ENCODE data around the gene CYBRD1.

CYBRD1 gene

DNA sequence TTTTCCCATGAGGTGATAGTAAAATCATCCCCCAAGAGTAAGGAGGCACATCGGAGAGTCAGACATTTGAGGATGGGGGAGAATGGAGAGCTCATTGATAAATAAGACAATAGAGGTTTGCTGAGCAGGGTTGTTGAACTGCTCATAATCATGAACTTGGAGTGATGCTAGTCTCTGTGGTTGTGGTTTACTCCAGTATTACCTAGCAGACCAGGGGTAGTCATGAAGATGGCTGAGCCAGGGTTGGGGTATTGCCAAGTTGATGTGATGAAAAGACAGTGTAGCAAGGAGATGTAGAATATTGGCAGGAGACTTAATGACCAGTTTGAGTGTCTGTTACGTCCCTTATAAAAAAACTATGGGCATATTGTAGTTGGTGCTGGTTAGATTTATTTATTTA is 25.4 kb downstream of the CYBRD1 start:
- Histone ChIP-seq H3K27ac (no peak overlapping the region), H3K4me3 (no peak overlapping the region)

DNA sequence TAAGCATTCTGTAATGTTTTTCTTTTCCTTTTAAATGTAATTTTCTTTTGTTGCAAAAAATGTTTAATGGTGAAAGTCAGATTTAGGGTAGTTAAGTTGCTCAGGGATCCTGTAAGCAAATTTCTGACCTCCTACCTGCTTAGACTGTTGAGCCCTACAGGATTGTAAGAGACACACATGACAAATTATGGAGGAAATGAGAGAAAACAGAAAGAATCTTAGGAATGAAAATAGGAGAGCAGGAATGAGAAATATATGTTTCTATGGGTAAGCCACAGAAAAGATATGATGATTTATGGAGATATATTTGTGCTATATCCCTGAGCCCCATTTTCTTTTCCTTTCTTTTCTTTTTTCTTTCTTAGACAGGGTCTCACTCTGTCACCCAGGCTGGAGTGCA is 28.3 kb downstream of the CYBRD1 start:
- no peak overlapping the region for H3K27ac ChIP-seq
- no peak overlapping the region for H3K4me3 ChIP-seq

DNA sequence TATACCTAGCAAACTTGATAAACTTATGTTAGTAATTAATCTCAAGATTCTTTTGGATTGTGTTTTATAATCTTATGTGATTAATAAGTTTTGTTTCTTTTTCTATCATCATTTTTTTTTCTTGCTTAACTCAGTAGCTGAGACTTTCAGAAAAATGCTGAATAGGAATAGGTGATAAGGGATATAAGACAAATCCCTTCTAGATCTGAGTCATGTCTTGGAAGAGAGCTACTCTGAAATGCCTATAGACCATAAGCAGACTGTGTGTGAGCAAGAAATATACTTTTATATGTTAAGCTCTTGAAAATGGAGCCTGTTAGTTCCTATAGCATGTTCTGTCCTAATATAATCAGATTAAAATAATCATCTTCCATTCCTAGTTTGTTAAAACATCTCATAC is 29.6 kb downstream of the CYBRD1 start:
- Histone ChIP-seq H3K4me3 (no peak overlapping the region), H3K27ac (no peak overlapping the region)

DNA sequence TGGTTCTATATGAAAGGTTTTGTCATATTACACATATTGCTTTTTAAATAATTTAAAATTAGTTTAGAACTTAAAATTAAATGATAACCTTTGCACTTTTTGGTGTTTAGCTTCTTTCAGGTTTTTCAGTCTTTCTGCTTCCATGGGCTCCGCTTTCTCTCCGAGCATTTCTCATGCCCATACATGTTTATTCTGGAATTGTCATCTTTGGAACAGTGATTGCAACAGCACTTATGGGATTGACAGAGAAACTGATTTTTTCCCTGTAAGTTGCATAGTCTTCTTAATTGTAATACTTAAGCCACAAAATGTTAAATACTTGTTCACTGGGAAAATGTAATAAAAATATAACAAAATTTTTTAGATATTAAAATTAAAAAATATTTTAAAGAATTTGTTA is 31.0 kb downstream of the CYBRD1 start:
- H3K4me3 ChIP-seq, result no peak overlapping the region
- H3K27ac ChIP-seq, result no peak overlapping the region

DNA sequence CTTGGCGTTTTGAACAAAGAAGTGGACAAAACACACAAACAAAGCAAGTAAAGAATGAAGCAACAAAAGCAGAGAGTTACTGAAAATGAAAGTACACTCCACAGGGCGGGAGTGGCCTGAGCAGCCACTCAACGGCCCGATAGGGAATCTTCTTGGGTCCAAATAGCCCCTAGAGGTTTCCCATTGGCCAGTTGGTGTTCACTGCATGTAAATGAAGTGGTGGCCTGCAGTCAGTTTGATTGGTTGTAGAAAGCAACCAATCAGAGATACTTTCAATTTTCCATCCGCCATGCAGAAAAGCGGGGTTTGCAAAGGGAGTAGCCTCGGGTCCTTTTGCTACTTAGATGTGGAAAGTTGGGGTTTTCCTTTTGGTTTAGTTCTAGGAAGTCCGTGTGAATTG is 31.6 kb downstream of the CYBRD1 start:
- Histone ChIP-seq H3K27ac (no peak overlapping the region), H3K4me3 (peak overlapping the region in 1 of 7 experiments; percentile 14)

DNA sequence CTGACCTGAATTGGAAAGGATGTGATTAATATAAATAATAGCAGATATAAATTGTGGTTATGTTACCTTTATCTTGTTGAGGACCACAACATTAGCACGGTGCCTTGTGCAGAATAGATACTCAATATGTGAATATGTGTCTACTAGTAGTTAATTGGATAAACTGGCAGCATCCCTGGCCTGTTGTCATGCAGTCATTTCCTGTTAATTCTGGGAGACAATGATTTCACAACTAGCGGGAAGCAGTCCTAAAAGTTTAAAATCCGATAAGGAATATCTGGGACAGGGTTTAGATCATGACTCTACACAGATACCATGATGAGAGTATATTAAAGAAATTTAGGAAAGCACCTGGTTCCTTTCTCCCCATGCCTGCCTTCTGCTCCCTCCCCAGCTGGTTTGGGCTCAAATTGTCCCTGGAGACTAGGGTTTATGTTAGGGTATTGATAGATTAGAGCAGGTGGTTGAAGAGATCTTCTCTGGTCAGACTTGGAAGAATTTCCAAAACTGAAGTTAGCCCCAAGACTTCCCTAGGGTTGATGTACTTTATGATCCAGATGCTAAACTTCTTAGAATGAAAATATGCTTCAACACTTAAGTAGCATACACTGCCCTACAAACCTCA is 32.8 kb downstream of the CYBRD1 start:
- H3K27ac ChIP-seq, result no peak overlapping the region
- no peak overlapping the region for H3K4me3 ChIP-seq

DNA sequence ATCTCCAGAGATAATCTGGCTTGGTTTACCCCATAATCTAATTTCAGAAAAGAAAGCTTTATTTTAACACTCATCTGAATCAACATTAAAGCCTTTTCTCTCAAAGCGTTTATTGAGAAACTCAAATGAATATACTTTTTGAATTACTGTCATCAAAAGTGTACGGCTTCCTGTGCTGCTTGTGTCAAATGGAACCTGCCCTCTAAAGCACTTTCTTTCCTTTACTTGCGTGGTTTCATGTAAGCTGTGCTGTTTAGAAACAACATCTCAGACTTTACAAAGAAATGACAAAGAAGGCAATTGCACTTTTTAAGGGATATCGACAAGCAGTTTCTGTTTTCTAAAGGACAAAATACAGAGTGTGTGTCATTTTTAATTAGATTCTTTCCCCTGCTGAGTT is 35.1 kb downstream of the CYBRD1 start:
- Histone ChIP-seq H3K27ac (no peak overlapping the region), H3K4me3 (no peak overlapping the region)

DNA sequence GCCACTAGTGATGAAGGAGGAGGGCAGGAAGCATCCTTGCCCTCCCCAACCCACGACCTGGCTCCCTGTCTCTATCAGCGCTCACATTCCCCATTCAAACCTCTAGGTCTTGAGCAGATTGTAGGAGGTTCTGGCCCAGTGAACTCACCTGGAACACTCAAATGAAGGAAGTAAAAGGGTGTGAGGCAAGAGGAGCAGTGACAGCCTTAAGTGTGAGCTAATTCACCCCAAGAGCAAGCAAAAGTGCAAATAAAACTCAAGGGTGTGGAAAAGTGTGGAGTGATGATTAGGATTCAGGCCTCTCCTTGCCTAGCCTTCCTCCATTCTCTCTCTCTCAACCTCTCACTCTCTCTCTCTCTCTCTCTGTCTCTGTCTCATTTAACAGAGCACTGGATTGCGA is 41.0 kb downstream of the CYBRD1 start:
- H3K27ac ChIP-seq, result no peak overlapping the region
- H3K4me3 ChIP-seq, result no peak overlapping the region

DNA sequence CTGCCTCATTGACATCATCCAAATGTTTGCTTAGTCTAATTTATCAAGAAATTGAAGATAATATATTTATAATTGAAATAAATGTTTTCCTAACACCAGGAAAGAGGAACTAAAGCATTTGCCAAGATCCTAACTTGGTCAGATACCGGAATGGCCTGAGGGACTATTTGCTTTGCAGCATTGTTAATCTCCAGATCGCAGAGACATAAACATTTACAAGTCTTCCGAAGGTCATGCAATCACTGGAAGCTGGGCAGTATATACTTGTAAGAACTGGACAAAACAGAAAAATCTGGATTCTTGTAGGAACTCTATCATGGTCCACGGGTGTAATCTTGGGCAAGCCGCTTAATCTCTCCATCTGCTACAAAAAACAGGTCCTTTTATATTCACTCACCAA is 42.2 kb downstream of the CYBRD1 start:
- Histone ChIP-seq H3K4me3 (no peak overlapping the region), H3K27ac (no peak overlapping the region)

DNA sequence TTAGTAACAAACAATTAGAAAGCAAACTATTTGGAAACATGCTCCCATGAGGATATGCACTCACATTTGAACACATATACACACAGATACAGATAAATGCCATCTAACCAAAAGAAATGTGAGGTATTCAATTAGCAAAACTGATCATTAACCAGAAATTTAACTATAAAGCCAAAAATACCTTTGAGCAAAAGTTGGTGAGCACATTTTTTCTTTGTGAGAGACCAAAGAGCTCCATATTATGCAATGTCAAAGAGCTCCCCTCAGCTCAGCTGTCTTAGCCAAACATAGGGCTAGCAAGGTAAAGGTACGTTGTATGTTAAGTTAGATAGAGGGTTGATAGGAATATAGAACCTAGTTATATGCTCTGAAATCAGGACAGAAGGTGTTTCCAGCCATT is 43.8 kb downstream of the CYBRD1 start:
- H3K4me3 ChIP-seq, result no peak overlapping the region

DNA sequence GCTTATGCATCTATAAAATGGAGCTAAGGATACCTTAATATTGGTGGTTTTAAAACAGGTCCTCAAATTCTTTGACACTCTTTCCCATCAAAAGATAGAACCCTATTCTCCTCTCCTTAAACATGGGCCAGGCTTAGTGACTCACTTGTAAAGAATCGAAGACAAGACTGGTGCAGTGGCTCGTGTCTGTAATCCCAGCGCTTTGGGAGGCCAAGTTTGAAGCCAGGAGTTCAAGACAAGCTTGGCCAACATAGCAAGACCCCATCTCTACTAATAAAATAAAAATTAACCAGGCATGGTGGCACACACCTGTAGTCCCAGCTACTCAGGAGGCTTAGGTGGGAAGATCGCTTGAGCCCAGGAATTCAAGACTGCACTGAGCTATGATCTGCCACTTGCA is 44.5 kb downstream of the CYBRD1 start:
- H3K27ac ChIP-seq, result no peak overlapping the region
- H3K4me3 ChIP-seq, result no peak overlapping the region

More for the DNA sequence above, 43.8 kb downstream of the CYBRD1 start:
- H3K27ac ChIP-seq, result no peak overlapping the region

DNA sequence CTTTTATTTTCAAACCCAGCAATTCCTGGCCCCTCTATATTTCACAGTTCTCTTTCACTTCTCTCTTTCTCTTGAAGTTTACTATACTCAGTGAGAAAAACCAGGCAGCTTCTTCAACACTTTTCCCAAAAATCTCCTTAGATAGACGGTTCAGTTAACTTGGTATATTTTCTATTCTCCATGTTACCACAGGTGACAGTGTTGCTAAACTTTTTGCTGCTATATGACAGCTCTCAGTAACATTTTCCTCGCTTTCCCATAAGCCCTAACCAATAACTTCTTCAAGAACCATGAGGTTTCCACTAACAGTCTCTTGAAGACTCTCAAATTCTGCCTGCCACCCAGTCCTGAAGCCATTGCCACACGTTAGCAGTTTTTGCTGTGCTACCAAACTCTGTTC is 45.8 kb downstream of the CYBRD1 start:
- no peak overlapping the region for H3K27ac ChIP-seq
- H3K4me3 ChIP-seq, result no peak overlapping the region

DNA sequence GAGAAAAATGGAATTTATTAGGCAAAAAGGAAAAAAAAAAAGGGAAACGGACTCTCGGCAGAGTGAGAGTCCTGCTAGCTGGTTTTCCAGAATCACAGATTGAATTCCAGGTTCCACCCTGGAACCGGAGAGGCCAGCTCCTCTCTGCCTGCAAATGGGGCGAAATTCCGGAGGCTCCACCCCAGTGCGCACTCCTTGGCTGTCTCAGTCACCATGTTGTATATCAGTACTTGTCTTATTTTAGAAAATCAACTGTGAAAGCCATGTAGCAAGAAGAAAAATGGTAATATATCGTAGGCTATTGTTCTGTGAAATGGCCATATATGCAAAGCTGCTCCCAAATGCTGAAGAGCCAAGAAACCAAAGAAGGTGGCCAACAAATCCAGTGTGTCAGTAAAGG is 49.4 kb downstream of the CYBRD1 start:
- H3K27ac ChIP-seq, result no peak overlapping the region
- H3K4me3 ChIP-seq, result no peak overlapping the region

DNA sequence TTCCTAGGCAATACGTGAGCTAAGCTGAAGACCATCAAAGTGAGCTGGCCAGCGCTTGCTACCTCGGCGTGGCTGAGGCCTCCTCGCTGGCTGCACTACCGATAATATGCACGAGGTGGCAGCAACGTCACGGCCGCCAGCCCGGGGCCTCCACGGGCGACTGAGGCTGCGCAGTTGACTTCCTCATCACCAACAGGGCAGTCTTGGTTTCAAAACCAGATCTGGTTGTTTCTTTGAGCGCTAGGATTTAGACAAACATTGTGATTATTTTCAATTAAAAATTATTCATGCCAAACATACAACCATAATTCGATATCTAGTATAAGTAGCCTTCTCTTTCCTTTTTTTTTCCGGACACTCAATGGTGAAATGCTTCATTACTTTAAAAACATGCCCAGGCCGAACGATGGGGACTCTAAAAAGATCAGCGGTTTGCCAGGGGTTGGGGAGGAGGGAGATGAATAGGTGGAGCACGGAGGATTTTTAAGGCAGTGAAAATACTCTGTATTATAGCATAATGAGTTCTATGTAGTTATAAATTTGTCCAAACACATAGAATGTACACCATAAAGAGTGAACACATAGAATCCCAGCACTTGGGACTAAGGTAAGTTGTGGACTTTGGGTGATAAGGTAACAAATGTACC is 52.0 kb downstream of the CYBRD1 start:
- H3K4me3 ChIP-seq, result no peak overlapping the region
- H3K27ac ChIP-seq, result peak overlapping the region in 1 of 21 experiments; percentile 52

DNA sequence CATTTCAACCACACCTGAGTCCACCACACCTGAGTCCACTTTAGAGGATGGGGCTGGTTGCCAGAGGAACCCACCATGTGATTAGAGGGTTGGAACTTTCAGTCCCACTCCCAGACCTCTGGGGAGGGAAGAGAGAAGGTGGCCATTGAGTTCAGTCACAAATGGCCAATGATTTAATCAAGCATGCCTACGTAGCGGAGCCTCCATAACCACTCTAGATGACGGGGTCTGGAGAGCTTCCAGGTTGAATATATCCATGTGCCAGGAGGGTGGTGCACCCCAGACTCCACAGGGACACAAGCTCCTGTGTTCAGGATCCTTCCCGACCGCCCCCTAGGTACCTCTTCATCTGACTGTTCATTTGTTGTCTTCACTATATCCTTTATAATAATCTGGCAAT is 53.3 kb downstream of the CYBRD1 start:
- no peak overlapping the region for H3K27ac ChIP-seq
- H3K4me3 ChIP-seq, result no peak overlapping the region

DNA sequence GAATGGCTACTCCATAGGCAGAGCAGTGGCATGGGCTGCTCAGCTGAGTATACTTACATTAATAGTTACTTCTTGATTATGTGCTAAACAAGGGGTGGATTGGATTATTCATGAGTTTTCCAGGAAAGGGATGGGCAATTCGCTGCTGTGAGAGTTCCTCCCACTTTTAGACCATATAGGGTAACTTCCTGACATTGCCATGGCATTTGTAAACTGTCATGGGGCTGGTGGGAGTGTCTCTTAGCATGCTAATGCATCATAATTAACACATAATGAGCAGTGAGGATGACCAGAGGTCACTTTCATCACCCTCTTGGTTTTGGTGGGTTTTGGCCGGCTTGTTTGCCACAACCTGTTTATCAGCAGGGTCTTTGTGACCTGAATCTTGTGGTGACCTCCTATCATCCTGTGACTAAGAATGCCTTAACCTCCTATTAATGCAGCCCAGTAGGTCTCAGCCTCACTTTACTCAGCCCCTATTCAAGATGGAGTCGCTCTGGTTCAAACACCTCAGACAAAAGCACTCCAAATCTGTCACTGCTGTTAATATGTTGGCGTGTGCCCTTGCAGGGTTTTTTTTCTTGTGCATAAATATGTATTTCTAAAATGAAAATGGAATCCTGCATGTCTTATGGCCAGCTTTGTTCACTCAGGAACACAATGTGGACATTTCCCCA is 56.0 kb downstream of the CYBRD1 start:
- H3K4me3 ChIP-seq, result no peak overlapping the region
- H3K27ac ChIP-seq, result no peak overlapping the region

DNA sequence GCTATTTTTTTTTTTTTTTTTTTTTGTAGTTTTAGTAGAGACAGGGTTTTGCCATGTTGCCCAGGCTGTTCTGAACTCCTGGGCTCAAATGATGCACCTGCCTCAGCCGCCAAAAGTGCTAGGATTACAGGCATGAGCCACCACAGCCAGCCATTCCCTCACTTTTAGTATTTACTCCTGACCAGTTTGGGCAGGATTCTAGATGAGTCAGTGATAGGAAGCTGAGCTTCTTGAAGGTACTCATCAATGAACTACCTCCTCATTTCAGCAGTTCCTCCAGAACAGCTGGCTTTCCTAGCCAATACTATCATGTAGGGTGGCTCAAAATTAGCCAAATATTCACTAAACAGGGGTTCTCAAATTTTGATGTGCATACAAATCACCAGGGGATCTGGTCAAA is 57.2 kb downstream of the CYBRD1 start:
- Histone ChIP-seq H3K4me3 (no peak overlapping the region), H3K27ac (no peak overlapping the region)

DNA sequence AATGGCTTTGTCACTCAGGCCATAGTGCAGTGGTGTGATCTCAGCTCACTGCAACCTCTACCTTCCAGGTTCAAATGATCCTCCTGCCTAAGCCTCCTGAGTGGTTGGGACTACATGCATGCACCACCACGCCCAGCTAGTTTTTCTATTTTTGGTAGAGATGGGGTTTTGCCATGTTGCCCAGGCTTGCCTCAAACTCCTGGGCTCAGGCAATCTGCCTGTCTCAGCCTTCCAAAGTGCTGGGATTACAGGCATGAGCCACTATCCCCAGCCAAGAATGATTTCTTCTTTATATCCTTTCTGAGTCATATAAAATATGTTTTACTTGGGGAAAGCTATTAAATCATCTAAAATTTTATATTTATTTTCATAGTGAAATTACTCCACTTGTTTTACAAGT is 61.3 kb downstream of the CYBRD1 start:
- Histone ChIP-seq H3K4me3 (no peak overlapping the region), H3K27ac (no peak overlapping the region)

DNA sequence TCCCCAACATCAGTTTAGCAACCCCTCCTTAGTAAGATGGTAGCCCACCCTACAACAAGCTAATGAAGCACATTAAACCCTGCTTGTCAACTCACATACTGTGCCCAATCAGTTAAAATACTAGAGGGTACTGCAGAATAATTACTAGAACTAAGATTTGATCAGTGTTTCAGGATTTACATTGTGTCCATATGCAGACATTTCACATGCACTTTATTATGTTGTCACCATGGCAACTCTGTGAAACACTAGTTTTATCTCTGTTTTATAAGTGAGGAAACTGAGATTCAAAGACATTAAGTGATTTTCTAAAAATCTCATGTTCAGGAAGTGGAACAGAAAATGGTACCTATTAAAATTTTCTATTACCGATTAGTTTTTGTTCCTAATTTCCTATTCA is 61.7 kb downstream of the CYBRD1 start:
- Histone ChIP-seq H3K4me3 (no peak overlapping the region), H3K27ac (no peak overlapping the region)

DNA sequence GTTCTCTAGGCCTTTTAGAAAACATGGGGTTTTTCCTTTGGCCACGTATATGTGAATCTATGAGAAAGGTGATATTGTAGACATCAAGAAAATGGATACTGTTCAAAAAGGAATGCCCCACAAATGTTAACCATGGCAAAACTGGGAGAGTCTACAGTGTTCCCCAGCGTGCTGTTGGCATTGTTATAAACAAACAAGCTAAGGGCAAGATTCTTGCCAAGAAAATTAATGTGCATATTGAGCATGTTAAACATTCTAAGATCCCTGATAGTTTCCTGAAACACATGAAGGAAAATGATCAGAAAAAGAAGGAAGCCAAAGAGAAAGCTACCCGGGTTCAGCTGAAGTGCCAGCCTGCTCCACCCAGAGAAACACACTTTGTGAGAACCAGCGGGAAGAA is 64.9 kb downstream of the CYBRD1 start:
- H3K27ac ChIP-seq, result no peak overlapping the region
- no peak overlapping the region for H3K4me3 ChIP-seq

DNA sequence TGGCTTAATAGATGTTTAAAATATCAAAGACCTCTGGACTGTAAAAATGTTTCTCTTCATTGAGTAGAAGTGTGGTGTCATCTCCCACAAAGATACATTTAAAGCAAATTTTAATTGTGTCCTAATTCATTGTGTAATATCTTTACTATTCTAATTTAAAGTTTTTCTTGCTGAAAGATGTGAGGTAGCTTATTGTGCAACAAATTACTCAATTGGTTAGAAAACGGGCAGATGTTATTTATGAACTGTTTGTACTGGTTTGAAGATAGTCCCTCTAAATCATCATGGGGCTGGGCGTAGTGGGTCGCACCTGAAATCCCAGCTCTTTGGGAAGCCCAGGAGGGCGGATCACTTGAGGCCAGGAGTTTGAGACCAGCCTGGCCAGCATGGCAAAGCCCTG is 65.3 kb downstream of the CYBRD1 start:
- H3K4me3 ChIP-seq, result no peak overlapping the region
- no peak overlapping the region for H3K27ac ChIP-seq

DNA sequence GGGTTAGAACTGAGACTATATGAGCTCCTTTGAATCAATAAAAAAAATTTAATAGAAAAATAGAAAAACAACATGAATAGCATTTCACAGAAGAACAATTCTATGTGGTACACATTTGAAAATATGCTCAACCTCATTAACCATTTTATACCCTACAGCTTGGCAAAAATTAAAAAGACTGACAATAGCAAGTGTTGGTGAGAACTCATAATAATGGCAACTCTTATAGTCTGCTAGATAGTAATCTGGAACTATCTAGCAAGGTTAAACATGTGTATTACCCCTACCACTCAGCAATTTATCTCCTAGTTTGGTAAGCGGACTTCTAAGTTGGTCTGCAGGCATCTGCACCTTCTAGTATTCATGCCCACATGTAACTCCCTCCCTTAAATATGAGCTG is 67.8 kb downstream of the CYBRD1 start:
- Histone ChIP-seq H3K27ac (no peak overlapping the region), H3K4me3 (no peak overlapping the region)
